Measurements from ENCODE around the gene DCAF4L1. TPM values are rescaled to one million over a fixed set of nuclear protein-coding genes. Genes with fewer than 3 reads are reported as not detected.

The DCAF4L1 gene
- total and polyA plus RNA-seq, 3 experiments from 2014 or later = 0.31 to 0.33 TPM; not detected in 1

DNA sequence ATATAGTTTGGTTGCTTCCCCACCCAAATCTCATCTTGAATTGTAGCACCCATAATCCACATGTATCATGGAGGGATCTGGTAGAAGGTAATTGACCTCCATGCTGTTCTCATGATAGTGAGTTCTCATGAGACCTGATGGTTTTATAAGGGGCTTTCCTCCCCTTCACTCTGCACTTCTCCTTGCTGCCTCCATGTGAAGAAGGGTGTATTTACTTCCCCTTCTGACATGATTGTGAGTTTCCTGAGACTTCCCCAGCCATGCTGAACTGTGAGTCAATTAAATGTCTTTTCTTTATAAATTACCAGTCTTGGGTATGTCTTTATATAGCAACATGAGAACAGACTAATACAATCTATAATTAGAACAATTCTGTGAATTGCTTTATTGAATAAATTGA is 11.9 kb upstream of the DCAF4L1 start:
- Mint-ChIP-seq H3K4me3 (no peak overlapping the region), H3K4me1 (no peaks in the 10 kb centered on the region), H3K27me3 (peaks cover 7 to 10% of the 10 kb centered on the region in 2 donors), H3K9me3 (peaks cover 0 to 14% (median 6%) of the 10 kb centered on the region in 5 donors), H3K36me3 (peaks cover 0 to 11% (median 0%) of the 10 kb centered on the region in 3 donors), H3K27ac (no peak overlapping the region)
- CTCF ChIA-PET = no interaction called here
- Histone ChIP-seq H3K9me3 (ENCODE audit: low read length) (no peaks in the 10 kb centered on the region), H3K4me1 (ENCODE audit: insufficient read depth, low read length) (no peaks in the 10 kb centered on the region), H3K27me3 (ENCODE audit: insufficient read depth, low read length, poor library complexity, severe bottlenecking) (no peaks in the 10 kb centered on the region), H3K36me3 (ENCODE audit: insufficient read depth, low read length) (no peaks in the 10 kb centered on the region), H3K4me3 (ENCODE audit: low read length) (no peak overlapping the region), H3K27ac (ENCODE audit: low read depth, low read length) (no peak overlapping the region)
- no peak for DNase-seq
- POLR2A ChIA-PET = no interaction called here

DNA sequence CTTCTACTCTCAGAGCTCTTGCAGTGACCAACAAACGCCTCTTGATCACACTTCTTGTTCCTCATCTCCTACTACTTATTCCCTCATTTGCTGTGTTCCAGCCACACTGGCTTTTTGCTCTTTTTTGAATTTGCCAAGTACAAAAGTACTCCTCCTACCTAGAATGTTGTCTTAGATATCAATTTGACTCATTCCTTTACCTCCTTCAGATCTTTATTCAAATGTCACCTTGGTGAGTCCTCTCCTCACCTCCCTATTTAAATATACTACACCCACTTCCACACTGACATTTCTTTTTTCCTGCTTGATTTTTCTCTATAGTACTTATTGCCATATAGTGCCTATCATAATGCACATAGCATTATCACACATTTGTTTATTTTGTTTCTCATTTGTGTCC is 6.2 kb upstream of the DCAF4L1 start:
- DNase-seq = no peak
- Histone ChIP-seq H3K36me3 (ENCODE audit: insufficient read depth, low read length) (no peaks in the 10 kb centered on the region), H3K9me3 (ENCODE audit: low read length) (no peaks in the 10 kb centered on the region), H3K27me3 (ENCODE audit: insufficient read depth, low read length, poor library complexity, severe bottlenecking) (no peaks in the 10 kb centered on the region), H3K4me3 (ENCODE audit: low read length) (no peak overlapping the region), H3K27ac (ENCODE audit: low read depth, low read length) (no peak overlapping the region), H3K4me1 (ENCODE audit: insufficient read depth, low read length) (no peaks in the 10 kb centered on the region)
- ChIA-PET POLR2A (no interaction called here), CTCF (no interaction called here)
- no peaks in the 10 kb centered on the region for H3K36me3 Mint-ChIP-seq
- H3K27me3 Mint-ChIP-seq = peaks cover 9 to 16% of the 10 kb centered on the region in 2 donors
- H3K9me3 Mint-ChIP-seq = peaks cover 0 to 3% (median 0%) of the 10 kb centered on the region in 5 donors
- no peaks in the 10 kb centered on the region for H3K4me1 Mint-ChIP-seq
- no peak overlapping the region for H3K27ac Mint-ChIP-seq
- no peak overlapping the region for H3K4me3 Mint-ChIP-seq

DNA sequence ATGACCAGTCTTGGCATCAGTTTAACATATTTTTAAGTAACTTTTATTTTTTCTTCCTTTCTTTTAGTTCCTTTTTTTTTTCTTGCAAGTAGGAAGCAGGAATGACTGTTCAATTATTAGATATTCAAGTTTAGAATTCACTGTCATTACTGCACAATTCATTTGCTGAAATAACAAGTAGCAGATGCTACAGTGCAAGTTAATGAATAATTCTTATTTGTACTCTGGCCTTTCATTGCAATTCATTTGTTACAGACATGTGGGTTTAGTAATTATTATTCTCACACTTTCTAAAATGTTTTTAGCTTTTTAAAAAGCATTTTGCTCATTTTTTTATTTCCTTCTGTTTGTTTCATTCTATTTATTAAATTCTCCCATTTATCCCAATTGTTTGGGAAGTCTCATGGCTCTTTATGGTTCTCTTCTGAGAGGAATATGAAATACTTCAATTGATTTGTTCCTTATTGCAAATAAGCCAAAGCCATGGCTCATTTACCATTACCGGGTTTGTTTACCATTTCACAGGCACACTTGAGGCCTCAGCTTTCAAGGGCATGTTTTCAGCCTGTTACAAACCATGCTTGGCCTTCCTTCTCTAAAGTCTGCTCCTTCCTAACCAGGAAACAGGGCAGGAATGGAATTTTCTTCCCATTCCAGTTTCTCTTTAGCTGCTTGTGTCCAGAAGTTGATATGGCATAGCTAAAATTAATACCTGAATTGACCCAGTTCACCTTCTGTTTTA is 4.6 kb upstream of the DCAF4L1 start:
- CTCF ChIA-PET = no interaction called here

DNA sequence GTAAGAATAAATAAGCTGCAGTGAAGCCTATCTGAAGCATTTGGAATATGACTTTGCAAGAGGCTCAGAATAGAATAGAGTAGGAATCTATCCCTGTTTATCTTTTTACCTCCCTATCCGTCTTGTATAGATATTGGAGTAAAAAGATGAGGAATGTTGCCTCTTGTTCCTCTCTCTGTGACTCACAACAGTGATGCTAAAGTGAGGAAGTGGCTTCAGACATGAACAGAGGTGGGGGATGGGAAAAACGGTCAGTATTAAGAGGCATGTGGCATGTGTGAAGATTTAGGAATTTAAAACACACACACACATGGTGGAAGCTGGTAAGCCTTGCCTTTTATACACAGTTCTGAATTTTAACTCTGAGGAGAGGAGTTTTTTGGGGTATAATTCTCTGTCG is 3.8 kb upstream of the DCAF4L1 start:
- Histone ChIP-seq H3K9me3 (ENCODE audit: low read length) (no peaks in the 10 kb centered on the region), H3K4me3 (ENCODE audit: low read length) (no peak overlapping the region), H3K27ac (ENCODE audit: low read depth, low read length) (no peak overlapping the region), H3K36me3 (ENCODE audit: insufficient read depth, low read length) (no peaks in the 10 kb centered on the region), H3K4me1 (ENCODE audit: insufficient read depth, low read length) (no peaks in the 10 kb centered on the region), H3K27me3 (ENCODE audit: insufficient read depth, low read length, poor library complexity, severe bottlenecking) (no peaks in the 10 kb centered on the region)
- POLR2A ChIA-PET = no interaction called here
- Mint-ChIP-seq H3K27ac (no peak overlapping the region), H3K36me3 (no peaks in the 10 kb centered on the region), H3K4me1 (no peaks in the 10 kb centered on the region), H3K9me3 (no peaks in the 10 kb centered on the region), H3K4me3 (no peak overlapping the region), H3K27me3 (peaks cover 4 to 6% of the 10 kb centered on the region in 2 donors)
- DNase-seq = no peak
- CTCF ChIA-PET = no interaction called here

More for the DNA sequence above, 4.6 kb upstream of the DCAF4L1 start:
- H3K4me3 Mint-ChIP-seq = no peak overlapping the region
- Histone ChIP-seq H3K4me1 (ENCODE audit: insufficient read depth, low read length) (no peaks in the 10 kb centered on the region), H3K36me3 (ENCODE audit: insufficient read depth, low read length) (no peaks in the 10 kb centered on the region), H3K27me3 (ENCODE audit: insufficient read depth, low read length, poor library complexity, severe bottlenecking) (no peaks in the 10 kb centered on the region), H3K4me3 (ENCODE audit: low read length) (no peak overlapping the region), H3K9me3 (ENCODE audit: low read length) (no peaks in the 10 kb centered on the region), H3K27ac (ENCODE audit: low read depth, low read length) (no peak overlapping the region)
- H3K36me3 Mint-ChIP-seq = no peaks in the 10 kb centered on the region
- POLR2A ChIA-PET = interaction anchor here (0.6 kb wide), 1 partner anchor 257 kb away, joined by 4 read pairs; no protein-coding TSS in a partner anchor
- H3K27ac Mint-ChIP-seq = peak overlapping the region in 1 of 8 donors; percentile 21
- no peaks in the 10 kb centered on the region for H3K4me1 Mint-ChIP-seq
- peaks cover 9 to 11% of the 10 kb centered on the region in 2 donors for H3K27me3 Mint-ChIP-seq
- DNase-seq = no peak
- H3K9me3 Mint-ChIP-seq = no peaks in the 10 kb centered on the region

DNA sequence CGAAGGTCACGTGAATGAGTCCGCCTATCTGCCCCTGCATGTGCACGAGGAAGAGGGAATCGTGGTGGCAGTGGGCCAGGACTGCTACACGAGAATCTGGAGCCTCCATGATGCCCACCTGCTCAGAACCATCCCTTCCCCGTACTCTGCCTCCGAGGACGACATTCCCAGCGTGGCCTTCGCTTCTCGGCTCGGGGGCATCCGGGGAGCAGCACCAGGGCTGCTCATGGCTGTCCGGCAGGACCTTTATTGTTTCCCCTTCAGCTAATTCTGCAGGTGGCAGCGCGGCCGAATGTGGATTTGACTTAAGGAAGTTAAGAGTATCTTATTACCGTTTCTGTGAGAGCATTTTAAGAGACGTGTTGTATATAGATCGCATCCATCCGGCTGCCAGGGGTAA is 1.2 kb downstream of the DCAF4L1 start:
- Mint-ChIP-seq H3K4me3 (no peak overlapping the region), H3K27ac (no peak overlapping the region), H3K36me3 (no peaks in the 10 kb centered on the region), H3K27me3 (peaks cover 3 to 4% of the 10 kb centered on the region in 2 donors), H3K4me1 (no peaks in the 10 kb centered on the region), H3K9me3 (no peaks in the 10 kb centered on the region)
- H3K27ac ChIP-seq (ENCODE audit: low read depth, low read length) = no peak overlapping the region
- CTCF ChIA-PET = no interaction called here
- H3K4me3 ChIP-seq (ENCODE audit: low read length) = no peak overlapping the region
- POLR2A ChIA-PET = no interaction called here
- H3K9me3 ChIP-seq (ENCODE audit: low read length) = no peaks in the 10 kb centered on the region
- no peaks in the 10 kb centered on the region for H3K27me3 ChIP-seq (ENCODE audit: insufficient read depth, low read length, poor library complexity, severe bottlenecking)
- DNase-seq = no peak
- no peaks in the 10 kb centered on the region for H3K36me3 ChIP-seq (ENCODE audit: insufficient read depth, low read length)
- no peaks in the 10 kb centered on the region for H3K4me1 ChIP-seq (ENCODE audit: insufficient read depth, low read length)

DNA sequence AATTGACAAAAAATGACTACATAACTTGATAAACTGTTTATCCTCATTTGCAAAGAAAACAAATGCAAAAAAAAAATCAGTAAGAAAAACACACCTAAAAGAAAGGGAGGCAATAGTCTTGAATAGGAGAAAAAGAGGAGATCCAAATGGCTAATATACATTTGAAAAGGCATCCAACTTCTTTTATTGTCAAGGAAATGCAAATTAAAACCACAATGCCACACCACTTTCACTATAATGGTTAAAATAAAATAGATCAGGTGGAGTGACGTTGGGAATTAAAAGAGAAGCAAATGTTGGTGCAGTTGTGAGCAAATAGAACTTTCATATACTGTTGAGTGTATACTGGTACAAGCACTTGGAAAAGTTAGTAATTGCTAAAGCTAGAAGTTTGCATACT is 3.6 kb downstream of the DCAF4L1 start:
- Mint-ChIP-seq H3K4me1 (peaks cover 9 to 12% (median 10%) of the 10 kb centered on the region in 3 donors), H3K9me3 (no peaks in the 10 kb centered on the region), H3K36me3 (peaks cover 0 to 3% (median 0%) of the 10 kb centered on the region in 3 donors), H3K4me3 (no peak overlapping the region), H3K27ac (no peak overlapping the region), H3K27me3 (peaks cover 0 to 4% of the 10 kb centered on the region in 2 donors)
- no peak overlapping the region for H3K4me3 ChIP-seq (ENCODE audit: low read length)
- POLR2A ChIA-PET = no interaction called here
- CTCF ChIA-PET = no interaction called here
- no peaks in the 10 kb centered on the region for H3K27me3 ChIP-seq (ENCODE audit: insufficient read depth, low read length, poor library complexity, severe bottlenecking)
- DNase-seq = no peak
- H3K4me1 ChIP-seq (ENCODE audit: insufficient read depth, low read length) = peaks cover 7% of the 10 kb centered on the region
- H3K9me3 ChIP-seq (ENCODE audit: low read length) = no peaks in the 10 kb centered on the region
- H3K36me3 ChIP-seq (ENCODE audit: insufficient read depth, low read length) = no peaks in the 10 kb centered on the region
- H3K27ac ChIP-seq (ENCODE audit: low read depth, low read length) = no peak overlapping the region

DNA sequence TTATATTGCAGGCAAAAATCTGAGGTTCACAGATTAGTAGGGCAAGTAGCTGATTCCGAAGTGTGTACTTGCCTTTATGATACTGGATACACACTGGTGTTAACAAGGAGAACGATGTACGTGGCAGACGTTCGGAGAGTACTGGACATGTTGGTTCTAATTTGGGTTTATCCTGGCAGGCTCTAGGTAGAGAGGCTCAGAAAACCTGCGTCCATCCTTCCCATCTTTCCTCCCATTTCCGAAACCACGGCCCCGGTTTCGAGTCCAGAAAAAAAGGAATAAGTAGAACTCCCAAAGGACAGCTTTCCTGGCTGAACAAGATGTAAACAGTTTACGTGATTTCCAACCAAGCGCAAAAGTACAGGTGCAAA is 8.4 kb downstream of the DCAF4L1 start:
- H3K4me3 Mint-ChIP-seq = peak overlapping the region; percentile 91 to 100 (median 98)
- peaks cover 28 to 45% (median 35%) of the 10 kb centered on the region in 3 donors for H3K4me1 Mint-ChIP-seq
- peak overlapping the region; percentile 89 for H3K4me3 ChIP-seq (ENCODE audit: low read length)
- peaks cover 0 to 6% of the 10 kb centered on the region in 2 donors for H3K27me3 Mint-ChIP-seq
- POLR2A ChIA-PET = interaction anchor here (0.6 to 1.7 kb wide), 3 partner anchors 26 to 83 kb away, joined by 3 to 6 read pairs (median 6); partner anchors contain the start of gene TMEM33
- peak overlapping the region; percentile 93 to 100 (median 99) for H3K27ac Mint-ChIP-seq
- H3K9me3 Mint-ChIP-seq = no peaks in the 10 kb centered on the region
- H3K4me1 ChIP-seq (ENCODE audit: insufficient read depth, low read length) = peaks cover 29% of the 10 kb centered on the region
- H3K27ac ChIP-seq (ENCODE audit: low read depth, low read length) = peak overlapping the region; percentile 95
- no peaks in the 10 kb centered on the region for H3K27me3 ChIP-seq (ENCODE audit: insufficient read depth, low read length, poor library complexity, severe bottlenecking)
- H3K9me3 ChIP-seq (ENCODE audit: low read length) = no peaks in the 10 kb centered on the region
- peaks cover 0 to 13% (median 0%) of the 10 kb centered on the region in 3 donors for H3K36me3 Mint-ChIP-seq
- CTCF ChIA-PET = interaction anchor here (1.7 kb wide), 1 partner anchor 11 kb away, joined by 4 read pairs; no protein-coding TSS in a partner anchor
- DNase-seq = no peak
- H3K36me3 ChIP-seq (ENCODE audit: insufficient read depth, low read length) = no peaks in the 10 kb centered on the region

DNA sequence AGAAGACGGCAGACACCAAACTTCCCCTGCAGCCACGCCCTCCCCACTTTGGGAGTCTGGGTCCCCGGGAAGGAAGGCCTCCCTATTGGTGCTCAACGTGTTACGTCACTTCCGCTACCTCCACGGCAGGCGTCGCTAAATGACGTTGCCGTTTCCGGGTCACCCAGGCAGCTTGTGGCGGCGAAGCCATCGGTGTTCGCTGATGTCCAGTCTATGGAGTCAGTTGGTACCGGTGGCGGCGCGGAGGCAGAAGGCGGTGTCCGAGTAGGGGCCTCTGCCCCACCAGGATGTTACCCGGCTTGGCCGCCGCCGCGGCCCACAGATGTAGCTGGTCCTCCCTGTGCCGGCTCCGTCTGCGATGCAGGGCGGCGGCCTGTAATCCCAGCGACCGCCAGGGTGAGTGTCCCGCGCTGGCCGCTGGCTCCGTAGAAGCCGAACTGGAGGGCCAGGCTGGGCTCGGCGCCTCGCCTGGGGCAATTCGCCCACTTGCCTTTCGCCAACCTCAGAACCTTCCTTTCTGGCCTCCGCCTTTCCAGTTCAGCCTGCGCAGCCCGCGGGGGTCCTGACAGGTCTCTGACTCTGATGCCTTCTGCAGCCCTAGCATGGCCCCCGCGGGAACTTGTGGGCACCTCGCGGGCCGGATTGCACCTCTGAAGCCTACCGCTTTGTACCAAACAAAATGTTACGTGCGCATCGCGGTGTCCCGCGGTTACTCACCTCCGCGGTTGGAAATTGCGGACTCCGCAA is 9.0 kb downstream of the DCAF4L1 start, which contains the start of gene SLC30A9:
Gene SLC30A9, plus strand, starts transcription at position 166 of the 747 bp plus-strand sequence. Its CDS starts 122 bp downstream, at position 288.
- Histone ChIP-seq H3K4me1 (ENCODE audit: insufficient read depth, low read length) (peaks cover 29% of the 10 kb centered on the region), H3K36me3 (ENCODE audit: insufficient read depth, low read length) (no peaks in the 10 kb centered on the region), H3K27ac (ENCODE audit: low read depth, low read length) (peak within 1 kb of the TSS; percentile 95), H3K9me3 (ENCODE audit: low read length) (no peaks in the 10 kb centered on the region), H3K4me3 (ENCODE audit: low read length) (peak within 1 kb of the TSS; percentile 89), H3K27me3 (ENCODE audit: insufficient read depth, low read length, poor library complexity, severe bottlenecking) (no peaks in the 10 kb centered on the region)
- POLR2A ChIA-PET = interaction anchor here (0.6 to 1.7 kb wide), 4 partner anchors 27 to 83 kb away, joined by 3 to 6 read pairs (median 4); partner anchors contain the start of gene TMEM33
- Mint-ChIP-seq H3K36me3 (peaks cover 0 to 13% (median 3%) of the 10 kb centered on the region in 3 donors), H3K9me3 (no peaks in the 10 kb centered on the region), H3K4me1 (peaks cover 32 to 50% (median 39%) of the 10 kb centered on the region in 3 donors), H3K4me3 (peak within 1 kb of the TSS; percentile 91 to 100 (median 98)), H3K27me3 (peaks cover 0 to 6% of the 10 kb centered on the region in 2 donors), H3K27ac (peak within 1 kb of the TSS; percentile 93 to 100 (median 99))
- CTCF ChIA-PET = interaction anchor here (0.7 to 1.7 kb wide), 2 partner anchors 10 to 53 kb away, joined by 3 to 4 read pairs; no protein-coding TSS in a partner anchor
- DNase-seq = peak; percentile 89 to 96 (median 93)

Data from CD8-positive, alpha-beta memory T cell (primary cell).